AG10803 (cell line): ENCODE data around the gene OR4F16.
"Not testable (repeated sequence)": the region's sequence is repeated elsewhere in the genome, so short reads cannot be mapped to it uniquely, and the experiment has no call there.

Experiments used
- DNase-seq: peaks from one replicate; pipeline ENCODE4 v3.0.0; 2010; ENCODE audit warnings: low read depth
- H3K4me3 ChIP-seq: 2 replicates; pipeline ENCODE4 v1.5.1; 2011; ENCODE audit warnings: mild to moderate bottlenecking, low read length, control low read depth

Gene OR4F16

GRCh38 chr1:686554-686953 lies at the start of gene OR4F16:
TSS of gene OR4F16 (minus strand) at chr1:686654. CDS start at chr1:686654, 0 bp downstream.
- DNase-seq, H3K4me3 ChIP-seq: not testable (repeated sequence)

GRCh38 chr1:733649-734048 lies 47.2 kb upstream of the OR4F16 start:
- DNase-seq, H3K4me3 ChIP-seq: not testable (repeated sequence)

DNA sequence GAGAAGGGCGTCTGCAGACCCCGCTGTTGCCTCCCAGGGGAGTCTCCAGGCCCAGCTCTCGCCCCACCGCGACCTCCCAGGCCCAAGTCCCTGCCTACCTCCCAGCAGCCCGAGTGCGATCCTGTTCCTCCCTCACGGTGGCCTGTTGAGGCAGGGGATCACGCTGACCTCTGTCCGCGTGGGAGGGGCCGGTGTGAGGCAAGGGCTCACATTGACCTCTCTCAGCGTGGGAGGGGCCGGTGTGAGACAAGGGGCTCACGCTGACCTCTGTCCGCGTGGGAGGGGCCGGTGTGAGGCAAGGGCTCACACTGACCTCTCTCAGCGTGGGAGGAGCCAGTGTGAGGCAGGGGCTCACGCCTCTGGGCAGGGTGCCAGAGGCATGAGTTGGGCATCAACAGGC lies 40.6 kb upstream of the OR4F16 start:
- not testable (repeated sequence) for H3K4me3 ChIP-seq, DNase-seq
